IMR-90 (cell line): ENCODE data around the gene SLC49A4.

ENCODE experiments used
- BHLHE40 ChIP-seq: fragments of 150-350 bp; IDR thresholded peaks from 2 replicates; pipeline ENCODE4 v1.6.1; 2016; ENCODE audit warnings: mild to moderate bottlenecking, low read depth, low read length
- RAD21 ChIP-seq: IDR thresholded peaks from 2 replicates; pipeline ENCODE4 v1.6.1; 2012; ENCODE audit warnings: low read length, improper control_type of control experiment
- TF ChIP-seq, protein P1 (sequence below): conservative IDR thresholded peaks from 2 replicates; pipeline ENCODE4 v1.5.1; 2012; ENCODE audit warnings: mild to moderate bottlenecking, low read depth, low read length, improper control_type of control experiment

- TF ChIP-seq BHLHE40 (no peak), RAD21 (no peak)
- TF ChIP-seq, protein P1, sequence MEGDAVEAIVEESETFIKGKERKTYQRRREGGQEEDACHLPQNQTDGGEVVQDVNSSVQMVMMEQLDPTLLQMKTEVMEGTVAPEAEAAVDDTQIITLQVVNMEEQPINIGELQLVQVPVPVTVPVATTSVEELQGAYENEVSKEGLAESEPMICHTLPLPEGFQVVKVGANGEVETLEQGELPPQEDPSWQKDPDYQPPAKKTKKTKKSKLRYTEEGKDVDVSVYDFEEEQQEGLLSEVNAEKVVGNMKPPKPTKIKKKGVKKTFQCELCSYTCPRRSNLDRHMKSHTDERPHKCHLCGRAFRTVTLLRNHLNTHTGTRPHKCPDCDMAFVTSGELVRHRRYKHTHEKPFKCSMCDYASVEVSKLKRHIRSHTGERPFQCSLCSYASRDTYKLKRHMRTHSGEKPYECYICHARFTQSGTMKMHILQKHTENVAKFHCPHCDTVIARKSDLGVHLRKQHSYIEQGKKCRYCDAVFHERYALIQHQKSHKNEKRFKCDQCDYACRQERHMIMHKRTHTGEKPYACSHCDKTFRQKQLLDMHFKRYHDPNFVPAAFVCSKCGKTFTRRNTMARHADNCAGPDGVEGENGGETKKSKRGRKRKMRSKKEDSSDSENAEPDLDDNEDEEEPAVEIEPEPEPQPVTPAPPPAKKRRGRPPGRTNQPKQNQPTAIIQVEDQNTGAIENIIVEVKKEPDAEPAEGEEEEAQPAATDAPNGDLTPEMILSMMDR, result no peak
Measured at GRCh38 chr3:122903171-122903570, 108.3 kb downstream of the SLC49A4 start.
